HK-2 (cell line): ENCODE measurements around the gene MATN1.
"Not testable (repeated sequence)": the region's sequence is repeated elsewhere in the genome, so short reads cannot be mapped to it uniquely, and the experiment has no call there.

Experiments used
- DNase-seq: peaks from one replicate; pipeline ENCODE4 v3.0.0-alpha.2; 2018; ENCODE audit not compliant: unreplicated experiment

MATN1 gene

GRCh38 chr1:30723331-30723755 lies at the start of gene MATN1:
TSS of gene MATN1 (minus strand) at chr1:30723585. CDS start at chr1:30723551, 34 bp downstream.
- DNase-seq: no peak

- no peak for DNase-seq
These were observed 47.6 kb upstream of the MATN1 start for GRCh38 chr1:30771005-30771404.

GRCh38 chr1:30770150-30770549 lies 46.8 kb upstream of the MATN1 start:
- DNase-seq: no peak

GRCh38 chr1:30768830-30769718 lies 45.7 kb upstream of the MATN1 start:
- no peak for DNase-seq

GRCh38 chr1:30768159-30768829 lies 44.9 kb upstream of the MATN1 start:
- DNase-seq: no peak

GRCh38 chr1:30766948-30767347 lies 43.6 kb upstream of the MATN1 start:
- not testable (repeated sequence) for DNase-seq

- no peak for DNase-seq
These were observed 42.4 kb upstream of the MATN1 start for GRCh38 chr1:30765556-30766434.

GRCh38 chr1:30764939-30765555 lies 41.7 kb upstream of the MATN1 start:
- DNase-seq: no peak

GRCh38 chr1:30764396-30764795 lies 41.0 kb upstream of the MATN1 start:
- DNase-seq: no peak

- no peak for DNase-seq
These were observed 40.4 kb upstream of the MATN1 start for GRCh38 chr1:30763651-30764248.

- DNase-seq: no peak
These were observed 39.7 kb upstream of the MATN1 start for GRCh38 chr1:30762930-30763650.

- DNase-seq: no peak
These were observed 39.0 kb upstream of the MATN1 start for GRCh38 chr1:30762152-30762929.

GRCh38 chr1:30761381-30762151 lies 38.2 kb upstream of the MATN1 start:
- no peak for DNase-seq

GRCh38 chr1:30760596-30761324 lies 37.4 kb upstream of the MATN1 start:
- DNase-seq: no peak

- no peak for DNase-seq
These were observed 36.4 kb upstream of the MATN1 start for GRCh38 chr1:30759718-30760281.

- no peak for DNase-seq
These were observed 35.5 kb upstream of the MATN1 start for GRCh38 chr1:30758785-30759380.

GRCh38 chr1:30758121-30758688 lies 34.8 kb upstream of the MATN1 start:
- DNase-seq: no peak
